IMR-90 (cell line): ENCODE data around the gene KLLN. TPM values are rescaled to one million over a fixed set of nuclear protein-coding genes. Genes with fewer than 3 reads are reported as not detected.
A peak's percentile ranks its signal among the peaks of the same experiment; 100 is the strongest.

Experiments
- ATAC-seq: fragments of 200-7000 bp; cut with Tn5 transposase; 2 replicates; pipeline ENCODE4 v1.9.1; 2020; ENCODE audit warnings: low read depth, mild to moderate bottlenecking, moderate library complexity
- BruUV-seq: library from RNA; stranded (reverse); fragments of 400-500 nt; replicated peaks from 2 replicates; lab custom pipeline; 2021; lab: Mats Ljungman, UMichigan
- CTCF ChIA-PET: fragments of 300-600 bp; formaldehyde crosslinking; extraction: SDS; loops from one replicate; lab custom pipeline; 2021; ENCODE audit warnings: antibody characterized with exemption; lab: Yijun Ruan, JAX
- POLR2A ChIA-PET: fragments of 300-600 bp; sonication (Branson Sonifier 250); formaldehyde crosslinking; loops from one replicate; lab custom pipeline; 2022; ENCODE audit warnings: antibody characterized with exemption; ENCODE audit not compliant: unreplicated experiment; lab: Charles Lee
- DNase-seq: peaks from one replicate; pipeline ENCODE4 v3.0.0; 2013
- H2AFZ ChIP-seq: replicated peaks from 2 replicates; pipeline ENCODE3; 2013; ENCODE audit warnings: low read length, mild to moderate bottlenecking; ENCODE audit not compliant: poor library complexity
- H2AK5ac ChIP-seq: 2 replicates; pipeline ENCODE4 v1.6.1; 2013; ENCODE audit warnings: low read depth, low read length, inconsistent platforms
- H2AK9ac ChIP-seq: replicated peaks from 2 replicates; pipeline ENCODE3; 2013; ENCODE audit warnings: mild to moderate bottlenecking, low read depth, low read length, moderate library complexity; ENCODE audit not compliant: poor library complexity
- H2BK120ac ChIP-seq: 2 replicates; pipeline ENCODE4 v1.6.1; 2013; ENCODE audit warnings: low read depth, low read length, inconsistent platforms
- H2BK15ac ChIP-seq: 3 replicates; pipeline ENCODE4 v1.6.1; 2013; ENCODE audit warnings: low read depth, low read length, inconsistent platforms
- H2BK20ac ChIP-seq: 2 replicates; pipeline ENCODE4 v1.6.1; 2013; ENCODE audit warnings: low read depth, mild to moderate bottlenecking, inconsistent platforms, low read length, moderate library complexity
- H2BK5ac ChIP-seq: 2 replicates; pipeline ENCODE4 v1.6.1; 2013; ENCODE audit warnings: mild to moderate bottlenecking, low read depth, low read length, inconsistent platforms; ENCODE audit not compliant: poor library complexity, severe bottlenecking
- H3K14ac ChIP-seq: replicated peaks from 2 replicates; pipeline ENCODE4 v1.6.1; 2013; ENCODE audit warnings: low read depth, low read length, inconsistent platforms
- H3K18ac ChIP-seq: 2 replicates; pipeline ENCODE4 v1.6.1; 2013; ENCODE audit warnings: low read depth, low read length, control low read depth
- H3K23ac ChIP-seq: 2 replicates; pipeline ENCODE4 v1.6.1; 2013; ENCODE audit warnings: low read depth, low read length, inconsistent platforms
- H3K27ac ChIP-seq: 2 replicates; pipeline ENCODE4 v1.5.1; 2013; ENCODE audit warnings: mild to moderate bottlenecking, control low read depth, low read length; ENCODE audit not compliant: insufficient read depth
- H3K27me3 ChIP-seq: 2 replicates; pipeline ENCODE4 v1.6.1; 2013; ENCODE audit warnings: low read length; ENCODE audit not compliant: control insufficient read depth, insufficient read depth
- H3K36me3 ChIP-seq: 2 replicates; pipeline ENCODE4 v1.6.1; 2013; ENCODE audit warnings: low read length, mixed read lengths; ENCODE audit not compliant: control insufficient read depth, insufficient read depth
- H3K4ac ChIP-seq: 2 replicates; pipeline ENCODE4 v1.6.1; 2013; ENCODE audit warnings: low read depth, low read length, inconsistent platforms
- H3K4me1 ChIP-seq: 2 replicates; pipeline ENCODE4 v1.6.1; 2013; ENCODE audit warnings: low read length, mixed read lengths; ENCODE audit not compliant: control insufficient read depth, insufficient read depth
- H3K4me2 ChIP-seq: 2 replicates; pipeline ENCODE4 v1.6.1; 2013; ENCODE audit warnings: low read depth, mild to moderate bottlenecking, control low read depth, low read length, moderate library complexity
- H3K4me3 ChIP-seq: 2 replicates; pipeline ENCODE4 v1.5.1; 2013; ENCODE audit warnings: low read depth, mild to moderate bottlenecking, control low read depth, low read length, moderate library complexity; ENCODE audit not compliant: insufficient read depth
- H3K56ac ChIP-seq: 2 replicates; pipeline ENCODE4 v1.6.1; 2013; ENCODE audit warnings: low read length, inconsistent platforms; ENCODE audit not compliant: insufficient read depth; ENCODE audit errors: extremely low read depth
- H3K79me1 ChIP-seq, 2 experiments: 2 replicates each; pipeline ENCODE4 v1.6.1; 2013; ENCODE audit warnings: low read length in 2 of 2, inconsistent platforms in 1 of 2, low read depth in 1 of 2
- H3K9ac ChIP-seq: 2 replicates; pipeline ENCODE4 v1.6.1; 2013; ENCODE audit warnings: low read depth, low read length, control low read depth
- H3K9me1 ChIP-seq: 2 replicates; pipeline ENCODE4 v1.6.1; 2013; ENCODE audit warnings: low read length, inconsistent platforms; ENCODE audit not compliant: insufficient read depth
- H3K9me3 ChIP-seq: 2 replicates; pipeline ENCODE4 v1.6.1; 2013; ENCODE audit warnings: low read length; ENCODE audit not compliant: control insufficient read depth, insufficient read depth
- H4K20me1 ChIP-seq: 2 replicates; pipeline ENCODE4 v1.6.1; 2013; ENCODE audit warnings: low read length, inconsistent platforms; ENCODE audit not compliant: insufficient read depth
- H4K5ac ChIP-seq: 2 replicates; pipeline ENCODE4 v1.6.1; 2013; ENCODE audit warnings: mild to moderate bottlenecking, low read depth, low read length, control low read depth
- H4K8ac ChIP-seq, 2 experiments: 2 replicates each; pipeline ENCODE4 v1.6.1; 2013; ENCODE audit warnings: low read depth in 2 of 2, low read length in 2 of 2, control low read depth in 1 of 2, inconsistent platforms in 1 of 2
- H4K91ac ChIP-seq: 2 replicates; pipeline ENCODE4 v1.6.1; 2013; ENCODE audit warnings: low read depth, low read length, inconsistent platforms; ENCODE audit not compliant: insufficient read depth
- BHLHE40 ChIP-seq: fragments of 150-350 bp; IDR thresholded peaks from 2 replicates; pipeline ENCODE4 v1.6.1; 2016; ENCODE audit warnings: mild to moderate bottlenecking, low read depth, low read length
- CEBPB ChIP-seq: IDR thresholded peaks from 2 replicates; pipeline ENCODE4 v1.6.1; 2012; ENCODE audit warnings: low read depth, low read length, improper control_type of control experiment
- CHD1 ChIP-seq: IDR thresholded peaks from 2 replicates; pipeline ENCODE4 v1.6.1; 2012; ENCODE audit warnings: low read depth, low read length, improper control_type of control experiment
- FOS ChIP-seq: fragments of 150-350 bp; IDR thresholded peaks from 2 replicates; pipeline ENCODE4 v1.6.1; 2016; ENCODE audit warnings: low read depth, low read length
- MAFK ChIP-seq: IDR thresholded peaks from 2 replicates; pipeline ENCODE4 v1.6.1; 2012; ENCODE audit warnings: low read depth, low read length, improper control_type of control experiment
- MAZ ChIP-seq: IDR thresholded peaks from 2 replicates; pipeline ENCODE4 v1.6.1; 2012; ENCODE audit warnings: low read depth, mild to moderate bottlenecking, low read length, improper control_type of control experiment, moderate library complexity, borderline replicate concordance
- POLR2A ChIP-seq: IDR thresholded peaks from 2 replicates; pipeline ENCODE4 v1.6.1; 2012; ENCODE audit warnings: mild to moderate bottlenecking, low read depth, low read length
- RAD21 ChIP-seq: IDR thresholded peaks from 2 replicates; pipeline ENCODE4 v1.6.1; 2012; ENCODE audit warnings: low read length, improper control_type of control experiment
- RCOR1 ChIP-seq: IDR thresholded peaks from 2 replicates; pipeline ENCODE4 v1.6.1; 2012; ENCODE audit warnings: mild to moderate bottlenecking, low read length, improper control_type of control experiment; ENCODE audit not compliant: insufficient replicate concordance
- RFX5 ChIP-seq: IDR thresholded peaks from 2 replicates; pipeline ENCODE4 v1.8.0; 2012; ENCODE audit warnings: low read depth, mild to moderate bottlenecking, low read length, moderate library complexity
- SMC3 ChIP-seq: fragments of 150-350 bp; IDR thresholded peaks from 2 replicates; pipeline ENCODE4 v1.6.1; 2016; ENCODE audit warnings: low read depth, mild to moderate bottlenecking, antibody characterized with exemption, low read length, moderate library complexity
- WGBS, 2 experiments: methylation state at CpG; one replicate each; pipeline versions ENCODE4 v1.1.5 to v1.1.7; 2013; ENCODE audit warnings: missing lambda C conversion rate in 2 of 2; ENCODE audit not compliant: insufficient read length in 1 of 2; ENCODE audit errors: extremely low coverage in 2 of 2; 5-methylcytosine and 5-hydroxymethylcytosine counted together
- dilution Hi-C: fragments of 300-500 bp; cut with HindIII; formaldehyde crosslinking; loops from one replicate; pipeline ENCODE4 v1.14.3; 2018; ENCODE audit warnings: low sequenced_read_pairs; ENCODE audit not compliant: unreplicated experiment
- in situ Hi-C: fragments of 300-500 bp; cut with MboI; formaldehyde crosslinking; loops from 3 replicates; pipeline ENCODE4 v1.14.3; 2019; ENCODE audit warnings: low sequenced_read_pairs, inconsistent platforms, mixed read lengths
- intact Hi-C: fragments of 100-400 bp; cut with micrococcal nuclease; formaldehyde crosslinking; loops from 2 replicates; pipeline ENCODE4 v1.10.0; 2022
- polyA plus RNA-seq, 3 experiments: library from polyadenylated mRNA; depleted of rRNA; stranded (reverse); fragments of >200 nt; gene quantifications; 2 replicates each; pipeline ENCODE4 v1.2.3, GENCODE V29; 2012; ENCODE audit warnings: low replicate concordance in 1 of 3
- total RNA-seq: library from RNA; depleted of rRNA; stranded (reverse); fragments of >200 nt; gene quantifications from 2 replicates; pipeline ENCODE4 v1.2.3, GENCODE V29; 2012
- TF ChIP-seq, protein P1 (sequence below): conservative IDR thresholded peaks from 2 replicates; pipeline ENCODE4 v1.5.1; 2012; ENCODE audit warnings: mild to moderate bottlenecking, low read depth, low read length, improper control_type of control experiment
- TF ChIP-seq, protein P2 (sequence below): fragments of 150-350 bp; IDR thresholded peaks from 2 replicates; pipeline ENCODE4 v1.6.1; 2016; ENCODE audit warnings: low read depth, mild to moderate bottlenecking, low read length, moderate library complexity, borderline replicate concordance
- TF ChIP-seq, protein P3 (sequence below): fragments of 150-350 bp; IDR thresholded peaks from 2 replicates; pipeline ENCODE4 v1.6.1; 2017; ENCODE audit warnings: mild to moderate bottlenecking, antibody characterized with exemption, low read length, low read depth

The KLLN gene
- total and polyA plus RNA-seq, 2 of the 4 experiments (the other 2 are of a cell fraction): 0.36 TPM

DNA sequence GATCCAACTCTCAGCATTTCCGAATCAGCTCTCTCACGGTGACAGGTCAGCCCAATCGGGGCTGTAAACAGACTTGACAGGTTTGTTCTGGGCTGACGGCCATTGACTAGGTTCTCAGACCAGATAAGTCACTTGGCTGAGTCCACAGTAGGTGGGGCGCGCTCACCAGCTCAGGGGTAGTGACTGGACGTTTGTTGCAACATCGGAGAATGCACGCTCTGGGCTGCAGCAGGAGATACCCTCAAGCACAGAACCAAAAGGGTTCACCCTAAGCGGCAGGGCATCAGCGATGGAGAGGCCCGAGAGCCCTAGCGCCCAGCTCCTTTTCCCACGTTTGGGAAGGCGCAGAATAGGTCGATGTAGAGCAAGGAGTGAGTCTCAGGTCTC, 1.8 kb downstream of the KLLN start:
- Histone ChIP-seq H3K4me2 (peak overlapping the region; percentile 75), H3K23ac (peak overlapping the region; percentile 91; the same call in 1 of the 2 replicates), H3K9me3 (no peaks in the 10 kb centered on the region), H4K8ac (peak overlapping the region; percentile 65 to 90), H2AFZ (peak overlapping the region; percentile 99), H3K4ac (peak overlapping the region; percentile 70), H4K20me1 (peaks cover 23% of the 10 kb centered on the region; the same call in 1 of the 2 replicates), H3K36me3 (no peaks in the 10 kb centered on the region), H2BK5ac (peak overlapping the region; percentile 70), H3K56ac (no peak overlapping the region), H2BK20ac (peak overlapping the region; percentile 12; the same call in 1 of the 2 replicates), H4K91ac (peak overlapping the region; percentile 88), H3K9me1 (no peaks in the 10 kb centered on the region), H3K14ac (peak overlapping the region; percentile 66), H2BK120ac (peak overlapping the region; percentile 62), H2AK9ac (peak overlapping the region; percentile 95), H3K9ac (peak overlapping the region; percentile 60), H2BK15ac (peak overlapping the region; percentile 48; the same call in 1 of the 3 replicates), H3K27ac (peak overlapping the region; percentile 76), H4K5ac (peak overlapping the region; percentile 7), H3K18ac (peak overlapping the region; percentile 26), H3K4me3 (peak overlapping the region; percentile 73), H3K4me1 (no peaks in the 10 kb centered on the region), H3K27me3 (no peaks in the 10 kb centered on the region), H3K79me1 (peaks cover 0 to 6% of the 10 kb centered on the region in 2 experiments; a peak in 1 of 4 replicates), H2AK5ac (peak overlapping the region; percentile 59)
- intact Hi-C loops (loop anchor here (5.0 to 10.0 kb wide), 6 partner anchors 76 to 413 kb away; no protein-coding TSS in a partner anchor), in situ Hi-C loops (loop anchor here (5.0 kb wide), 1 partner anchor 526 kb away; no protein-coding TSS in a partner anchor), dilution Hi-C loops (no loop called here)
- ATAC-seq (peak; percentile 9), DNase-seq (peak; percentile 89)
- CTCF ChIA-PET: interaction anchor here (1.3 kb wide), 1 partner anchor 86 kb away, joined by 4 read pairs; no protein-coding TSS in a partner anchor
- BruUV-seq: no TSS peak
- TF ChIP-seq MAFK (no peak), MAZ (peak; percentile 23; the same call in 1 of the 2 replicates), RFX5 (no peak), FOS (no peak; the same call in 1 of the 2 replicates), POLR2A (peak; percentile 4; the same call in 1 of the 2 replicates), CEBPB (peak; percentile 96), RCOR1 (no peak), RAD21 (peak; percentile 62), BHLHE40 (no peak), SMC3 (peak; percentile 36; the same call in 1 of the 2 replicates), CHD1 (no peak)
- TF ChIP-seq, protein P1, sequence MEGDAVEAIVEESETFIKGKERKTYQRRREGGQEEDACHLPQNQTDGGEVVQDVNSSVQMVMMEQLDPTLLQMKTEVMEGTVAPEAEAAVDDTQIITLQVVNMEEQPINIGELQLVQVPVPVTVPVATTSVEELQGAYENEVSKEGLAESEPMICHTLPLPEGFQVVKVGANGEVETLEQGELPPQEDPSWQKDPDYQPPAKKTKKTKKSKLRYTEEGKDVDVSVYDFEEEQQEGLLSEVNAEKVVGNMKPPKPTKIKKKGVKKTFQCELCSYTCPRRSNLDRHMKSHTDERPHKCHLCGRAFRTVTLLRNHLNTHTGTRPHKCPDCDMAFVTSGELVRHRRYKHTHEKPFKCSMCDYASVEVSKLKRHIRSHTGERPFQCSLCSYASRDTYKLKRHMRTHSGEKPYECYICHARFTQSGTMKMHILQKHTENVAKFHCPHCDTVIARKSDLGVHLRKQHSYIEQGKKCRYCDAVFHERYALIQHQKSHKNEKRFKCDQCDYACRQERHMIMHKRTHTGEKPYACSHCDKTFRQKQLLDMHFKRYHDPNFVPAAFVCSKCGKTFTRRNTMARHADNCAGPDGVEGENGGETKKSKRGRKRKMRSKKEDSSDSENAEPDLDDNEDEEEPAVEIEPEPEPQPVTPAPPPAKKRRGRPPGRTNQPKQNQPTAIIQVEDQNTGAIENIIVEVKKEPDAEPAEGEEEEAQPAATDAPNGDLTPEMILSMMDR: peak; percentile 45
- TF ChIP-seq, protein P2, sequence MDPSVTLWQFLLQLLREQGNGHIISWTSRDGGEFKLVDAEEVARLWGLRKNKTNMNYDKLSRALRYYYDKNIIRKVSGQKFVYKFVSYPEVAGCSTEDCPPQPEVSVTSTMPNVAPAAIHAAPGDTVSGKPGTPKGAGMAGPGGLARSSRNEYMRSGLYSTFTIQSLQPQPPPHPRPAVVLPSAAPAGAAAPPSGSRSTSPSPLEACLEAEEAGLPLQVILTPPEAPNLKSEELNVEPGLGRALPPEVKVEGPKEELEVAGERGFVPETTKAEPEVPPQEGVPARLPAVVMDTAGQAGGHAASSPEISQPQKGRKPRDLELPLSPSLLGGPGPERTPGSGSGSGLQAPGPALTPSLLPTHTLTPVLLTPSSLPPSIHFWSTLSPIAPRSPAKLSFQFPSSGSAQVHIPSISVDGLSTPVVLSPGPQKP: no peak
- TF ChIP-seq, protein P3, sequence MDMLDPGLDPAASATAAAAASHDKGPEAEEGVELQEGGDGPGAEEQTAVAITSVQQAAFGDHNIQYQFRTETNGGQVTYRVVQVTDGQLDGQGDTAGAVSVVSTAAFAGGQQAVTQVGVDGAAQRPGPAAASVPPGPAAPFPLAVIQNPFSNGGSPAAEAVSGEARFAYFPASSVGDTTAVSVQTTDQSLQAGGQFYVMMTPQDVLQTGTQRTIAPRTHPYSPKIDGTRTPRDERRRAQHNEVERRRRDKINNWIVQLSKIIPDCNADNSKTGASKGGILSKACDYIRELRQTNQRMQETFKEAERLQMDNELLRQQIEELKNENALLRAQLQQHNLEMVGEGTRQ: no peak
- WGBS, 2 experiments: 4% methylated on average over 7 of the region's 16 CpGs; no CpG with 5 or more reads in 1 of the 2 experiments
- POLR2A ChIA-PET: interaction anchor here (1.2 kb wide), 1 partner anchor 527 kb away, joined by 3 read pairs; no protein-coding TSS in a partner anchor
